GM19397 (cell line): ENCODE data around the gene IL10RB.
A peak's percentile ranks its signal among the peaks of the same experiment; 100 is the strongest.
"Not testable (repeated sequence)": the region's sequence is repeated elsewhere in the genome, so short reads cannot be mapped to it uniquely, and the experiment has no call there.

ENCODE experiments used
- ATAC-seq: cut with Tn5 transposase; IDR thresholded peaks from one replicate; pipeline ENCODE4 v1.9.1; 2021; ENCODE audit warnings: mild to moderate bottlenecking, moderate library complexity; ENCODE audit not compliant: unreplicated experiment

The IL10RB gene

DNA sequence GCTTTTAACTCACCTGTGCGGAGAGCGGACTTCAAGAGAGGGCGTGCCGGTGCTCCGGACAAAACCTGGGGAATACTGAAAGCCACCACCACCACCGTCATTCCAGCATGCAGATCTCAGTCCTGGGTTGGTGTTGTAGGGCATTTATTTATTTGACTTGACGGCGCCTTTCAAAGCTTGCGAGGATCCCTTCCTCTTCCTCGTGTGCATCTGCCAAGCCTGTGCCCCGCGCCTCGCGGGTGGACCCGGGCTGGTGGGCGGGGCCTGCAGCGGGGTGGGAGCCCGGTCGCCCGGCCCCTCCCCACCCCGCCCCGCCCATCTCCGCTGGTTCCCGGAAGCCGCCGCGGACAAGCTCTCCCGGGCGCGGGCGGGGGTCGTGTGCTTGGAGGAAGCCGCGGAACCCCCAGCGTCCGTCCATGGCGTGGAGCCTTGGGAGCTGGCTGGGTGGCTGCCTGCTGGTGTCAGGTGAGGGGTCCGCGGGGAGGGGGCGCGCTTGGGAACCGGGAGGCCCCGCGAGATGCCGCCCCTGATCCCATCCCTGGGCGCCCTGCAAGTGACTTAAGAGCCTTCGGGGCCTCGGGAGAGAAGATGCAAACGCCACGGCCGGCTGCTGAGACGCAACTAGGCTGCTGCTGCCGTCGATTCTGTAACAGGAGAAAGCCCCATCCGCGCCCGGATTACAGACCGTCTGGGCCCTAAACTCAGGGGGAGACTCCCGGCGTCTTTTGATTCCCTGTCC lies at the start of gene IL10RB:
TSS of gene IL10RB (plus strand) at position 318 of the 739 bp plus-strand sequence. CDS start at position 417, 99 bp downstream.
- ATAC-seq, result peak; percentile 50

GRCh38 chr21:33217138-33217520 lies 49.0 kb upstream of the IL10RB start:
- ATAC-seq, result no peak

DNA sequence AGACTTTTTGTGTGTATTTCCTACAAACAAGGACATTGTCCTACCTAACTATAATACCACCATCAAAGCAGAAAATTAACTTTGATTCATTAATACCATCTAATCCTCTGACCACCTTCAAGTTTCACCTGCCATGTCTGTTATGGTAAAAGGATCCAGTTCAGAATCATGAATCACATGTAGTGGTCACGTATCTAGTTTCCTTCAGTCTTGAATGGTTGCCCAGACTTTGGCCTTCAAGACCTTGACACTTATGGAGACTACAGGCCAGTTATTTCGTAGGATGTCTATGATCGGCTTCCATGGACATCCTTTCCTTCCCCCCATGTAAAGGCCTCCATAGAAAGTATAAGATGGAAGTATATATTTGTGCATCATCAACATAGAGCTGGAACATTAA lies 46.9 kb upstream of the IL10RB start:
- ATAC-seq, result no peak

GRCh38 chr21:33219954-33220353 lies 46.2 kb upstream of the IL10RB start:
- ATAC-seq, result no peak

GRCh38 chr21:33225376-33225775 lies 40.8 kb upstream of the IL10RB start:
- ATAC-seq, result not testable (repeated sequence)

DNA sequence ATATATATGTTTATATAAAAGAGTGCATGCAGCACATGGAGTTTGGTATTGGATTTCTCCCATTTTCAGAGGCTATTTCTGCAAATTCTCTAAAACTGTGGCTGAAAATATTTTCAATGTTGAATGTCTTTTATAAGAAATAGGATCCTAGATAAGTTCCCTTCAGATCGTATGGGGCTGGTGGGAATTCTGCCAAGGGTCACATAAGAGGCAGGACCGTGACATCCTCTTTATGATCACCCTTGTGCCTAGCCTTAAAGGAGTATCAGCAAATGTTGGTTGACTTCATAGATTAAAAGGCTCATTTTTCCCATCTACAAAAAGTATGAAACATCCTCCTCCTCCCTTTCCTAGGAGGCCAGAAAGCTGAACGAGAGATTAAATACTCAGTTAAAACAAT lies 37.7 kb upstream of the IL10RB start:
- ATAC-seq, result no peak

- ATAC-seq, result peak; percentile 1
Observed at GRCh38 chr21:33229099-33229783, 36.9 kb upstream of the IL10RB start.

- peak; percentile 83 for ATAC-seq
Observed at GRCh38 chr21:33229784-33230544, 36.2 kb upstream of the IL10RB start, which contains the start of gene IFNAR2. Gene IFNAR2 (plus strand): TSS chr21:33229938. CDS start chr21:33241923, 11,985 bp downstream.

GRCh38 chr21:33230545-33231324 lies 35.4 kb upstream of the IL10RB start:
- ATAC-seq, result peak; percentile 37

DNA sequence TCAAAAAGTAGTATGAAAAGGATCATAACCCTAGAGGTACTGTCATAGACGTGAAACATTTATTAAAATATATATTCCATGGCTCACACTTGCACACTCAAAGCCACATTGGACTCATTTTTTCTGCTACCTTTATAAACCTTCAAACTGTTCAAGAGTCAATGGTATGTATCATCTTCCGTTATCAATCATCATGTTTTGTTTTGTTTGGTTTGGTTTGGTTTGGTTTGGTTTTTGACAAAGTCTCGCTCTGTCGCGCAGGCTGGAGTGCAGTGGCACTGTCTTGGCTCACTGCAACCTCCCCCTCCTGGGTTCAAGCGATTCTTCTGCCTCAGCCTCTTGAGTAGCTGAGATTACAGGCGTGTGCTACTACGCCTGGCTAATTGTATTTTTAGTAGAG lies 34.6 kb upstream of the IL10RB start:
- no peak for ATAC-seq

- ATAC-seq, result no peak
Observed at GRCh38 chr21:33232291-33233034, 33.7 kb upstream of the IL10RB start.

- ATAC-seq, result no peak
Observed at GRCh38 chr21:33234635-33235520, 31.3 kb upstream of the IL10RB start.

DNA sequence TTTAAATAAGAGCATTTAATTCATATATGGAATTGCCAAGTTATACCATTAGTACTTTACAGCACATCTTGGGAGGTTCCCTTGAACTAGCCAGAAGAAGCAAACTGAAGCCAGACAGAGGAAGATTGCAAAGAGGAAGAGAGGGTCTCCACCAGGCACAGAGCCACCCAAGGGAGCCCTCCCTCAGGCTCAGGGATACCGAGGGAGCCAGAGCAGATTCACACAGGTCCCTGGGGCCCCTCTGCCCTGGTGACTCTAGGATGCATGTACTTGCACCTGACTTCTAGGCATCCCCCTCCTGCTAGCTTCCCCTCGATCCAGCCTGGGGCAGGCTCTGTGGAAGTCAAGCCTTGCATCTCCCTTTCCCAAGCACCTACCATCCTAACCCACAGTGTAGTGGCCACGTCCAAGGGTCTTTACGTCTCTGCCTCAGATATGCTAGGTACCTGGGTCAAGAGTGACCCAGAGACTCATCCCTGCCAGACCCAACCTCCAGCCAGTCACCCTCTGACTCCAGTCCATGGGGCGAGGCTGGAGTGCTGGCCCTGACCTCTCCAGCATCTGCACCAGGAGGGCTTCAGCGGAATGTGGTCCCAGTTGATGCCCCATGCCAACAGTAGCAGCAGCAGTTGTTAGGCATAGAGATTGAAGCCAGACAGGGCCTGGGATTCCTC lies 30.0 kb upstream of the IL10RB start:
- ATAC-seq, result no peak

GRCh38 chr21:33236766-33237165 lies 29.4 kb upstream of the IL10RB start:
- ATAC-seq, result no peak

DNA sequence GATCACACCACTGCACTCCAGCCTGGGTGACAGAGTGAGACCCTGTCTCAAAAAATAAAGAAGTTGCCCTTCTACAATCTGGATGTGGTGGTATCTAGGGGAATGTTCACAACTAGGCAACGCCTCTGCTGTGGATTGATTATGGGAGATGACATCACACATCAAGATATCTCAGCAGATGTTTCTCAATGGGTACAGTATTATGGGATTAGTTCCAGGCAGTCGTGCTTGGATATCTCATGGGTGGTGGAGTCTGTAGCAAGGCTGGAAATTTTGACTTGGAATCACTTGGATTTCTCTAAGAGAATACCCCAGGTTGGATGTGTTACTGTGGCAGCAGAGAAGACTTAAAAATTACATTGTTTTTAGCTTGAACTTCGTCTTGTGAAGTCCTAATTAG lies 28.7 kb upstream of the IL10RB start:
- ATAC-seq, result no peak

DNA sequence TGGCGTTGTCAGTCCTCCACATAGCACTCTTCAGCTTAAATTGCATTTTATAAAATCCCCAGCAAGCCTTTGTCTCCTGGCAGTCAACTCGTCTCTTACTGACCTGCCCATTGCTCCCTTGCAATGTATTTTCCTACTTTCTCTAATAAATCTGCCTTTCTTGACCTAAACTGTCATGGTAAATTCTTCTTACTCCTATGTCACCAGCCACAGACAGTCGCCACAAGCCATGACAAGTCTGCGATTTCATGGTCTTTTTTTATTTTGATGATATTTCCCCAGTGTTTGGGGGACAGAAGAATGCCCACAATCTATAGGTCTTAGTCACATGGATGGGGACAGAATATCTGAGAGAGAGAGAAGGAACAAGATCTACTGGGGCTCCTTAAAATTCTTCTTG lies 28.0 kb upstream of the IL10RB start:
- no peak for ATAC-seq

- peak; percentile 76 for ATAC-seq
Observed at GRCh38 chr21:33238565-33239255, 27.5 kb upstream of the IL10RB start.

GRCh38 chr21:33239559-33240127 lies 26.5 kb upstream of the IL10RB start:
- not testable (repeated sequence) for ATAC-seq
